BJ (cell line): ENCODE data around the gene KCNJ4. TPM values are rescaled to one million over a fixed set of nuclear protein-coding genes. Genes with fewer than 3 reads are reported as not detected.
"Not testable (repeated sequence)": the region's sequence is repeated elsewhere in the genome, so short reads cannot be mapped to it uniquely, and the experiment has no call there.

Source experiments
- CTCF ChIA-PET: fragments of 350-600 bp; formaldehyde crosslinking; extraction: SDS; loops from one replicate; lab custom pipeline; 2021; ENCODE audit warnings: antibody characterized with exemption, inconsistent platforms; lab: Yijun Ruan, JAX
- POLR2A ChIA-PET: fragments of 300-600 bp; sonication (Branson Sonifier 250); formaldehyde crosslinking; extraction: SDS; loops from one replicate; lab custom pipeline; 2021; ENCODE audit warnings: antibody characterized with exemption; lab: Charles Lee
- DNase-seq: peaks from one replicate; pipeline ENCODE4 v3.0.0-alpha.2; 2011; ENCODE audit warnings: low read depth
- H3K27me3 ChIP-seq: 2 replicates; pipeline ENCODE4 v1.6.0; 2011; ENCODE audit warnings: low read length; ENCODE audit not compliant: control insufficient read depth, insufficient read depth
- H3K36me3 ChIP-seq: 2 replicates; pipeline ENCODE4 v1.5.1; 2011; ENCODE audit warnings: low read length; ENCODE audit not compliant: control insufficient read depth, insufficient read depth
- H3K4me3 ChIP-seq: 2 replicates; pipeline ENCODE4 v1.5.1; 2011; ENCODE audit warnings: low read depth, mild to moderate bottlenecking, control low read depth, low read length
- CTCF ChIP-seq: IDR thresholded peaks from 2 replicates; pipeline ENCODE4 v1.5.1; 2011; ENCODE audit warnings: low read depth, mild to moderate bottlenecking, control low read depth, inconsistent platforms, low read length, moderate library complexity; ENCODE audit not compliant: insufficient read depth
- polyA plus RNA-seq: library from polyadenylated mRNA; depleted of rRNA; stranded (reverse); fragments of >200 nt; gene quantifications from 2 replicates; pipeline ENCODE4 v1.2.3, GENCODE V29; 2011

KCNJ4 gene
- polyA plus RNA-seq, 1 experiment = not detected

DNA sequence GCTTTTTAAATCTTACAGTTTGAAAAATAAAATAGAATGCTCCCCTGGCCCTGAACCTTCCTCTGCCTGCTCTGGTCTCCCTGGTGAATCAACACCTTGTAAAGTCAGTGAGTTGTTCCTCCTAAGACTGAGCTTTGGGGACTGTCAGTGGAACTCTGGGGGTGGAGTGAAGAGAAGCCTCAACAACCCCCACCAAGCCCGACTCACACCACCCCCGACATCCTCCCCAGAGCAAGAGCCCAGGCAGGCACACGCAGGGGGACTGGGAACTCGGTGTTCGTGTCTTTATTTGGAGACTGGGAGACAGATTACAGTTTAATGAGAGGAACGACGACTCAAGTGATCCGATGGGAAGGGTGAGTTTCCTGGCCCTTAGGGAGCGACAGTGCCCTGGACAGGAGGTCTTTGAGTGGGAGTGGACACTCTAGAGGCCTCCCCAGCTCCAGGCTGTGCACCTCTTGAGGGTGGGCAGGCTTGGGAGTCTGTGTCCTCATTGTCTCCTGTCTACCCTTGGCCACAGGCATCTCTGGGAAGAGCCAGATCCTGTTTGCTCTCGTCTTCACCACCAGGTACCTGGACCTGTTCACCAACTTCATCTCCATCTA, 19.1 kb upstream of the KCNJ4 start:
- TF ChIP-seq CTCF = no peak
- DNase-seq = no peak
- ChIA-PET POLR2A (no interaction called here), CTCF (interaction anchor here (1.4 kb wide), 1 partner anchor 11 kb away, joined by 4 read pairs; no protein-coding TSS in a partner anchor)
- Histone ChIP-seq H3K27me3 (no peaks in the 10 kb centered on the region), H3K4me3 (no peak overlapping the region), H3K36me3 (peaks cover 9% of the 10 kb centered on the region)

GRCh38 chr22:38471237-38471636, 16.2 kb upstream of the KCNJ4 start:
- Histone ChIP-seq H3K4me3 (no peak overlapping the region), H3K36me3 (peaks cover 5% of the 10 kb centered on the region), H3K27me3 (no peaks in the 10 kb centered on the region; the same call in 1 of the 2 replicates)
- TF ChIP-seq CTCF = no peak
- POLR2A ChIA-PET = no interaction called here
- CTCF ChIA-PET = no interaction called here
- DNase-seq = no peak

- H3K36me3 ChIP-seq, DNase-seq, H3K4me3 ChIP-seq, POLR2A ChIA-PET, H3K27me3 ChIP-seq: not testable (repeated sequence)
- CTCF ChIA-PET = interaction anchor here (1.7 kb wide), 1 partner anchor 16 kb away, joined by 3 read pairs; no protein-coding TSS in a partner anchor
Observed at GRCh38 chr22:38470179-38470578, 15.2 kb upstream of the KCNJ4 start.

GRCh38 chr22:38469306-38469781, 14.3 kb upstream of the KCNJ4 start:
- ChIA-PET CTCF (interaction anchor here (1.2 to 1.7 kb wide), 4 partner anchors 11 to 417 kb away, joined by 3 to 7 read pairs (median 3); no protein-coding TSS in a partner anchor), POLR2A (no interaction called here)
- TF ChIP-seq CTCF = no peak
- peaks cover 2% of the 10 kb centered on the region for H3K27me3 ChIP-seq
- H3K36me3 ChIP-seq = no peaks in the 10 kb centered on the region
- H3K4me3 ChIP-seq = peak overlapping the region; percentile 100
- DNase-seq = no peak

DNA sequence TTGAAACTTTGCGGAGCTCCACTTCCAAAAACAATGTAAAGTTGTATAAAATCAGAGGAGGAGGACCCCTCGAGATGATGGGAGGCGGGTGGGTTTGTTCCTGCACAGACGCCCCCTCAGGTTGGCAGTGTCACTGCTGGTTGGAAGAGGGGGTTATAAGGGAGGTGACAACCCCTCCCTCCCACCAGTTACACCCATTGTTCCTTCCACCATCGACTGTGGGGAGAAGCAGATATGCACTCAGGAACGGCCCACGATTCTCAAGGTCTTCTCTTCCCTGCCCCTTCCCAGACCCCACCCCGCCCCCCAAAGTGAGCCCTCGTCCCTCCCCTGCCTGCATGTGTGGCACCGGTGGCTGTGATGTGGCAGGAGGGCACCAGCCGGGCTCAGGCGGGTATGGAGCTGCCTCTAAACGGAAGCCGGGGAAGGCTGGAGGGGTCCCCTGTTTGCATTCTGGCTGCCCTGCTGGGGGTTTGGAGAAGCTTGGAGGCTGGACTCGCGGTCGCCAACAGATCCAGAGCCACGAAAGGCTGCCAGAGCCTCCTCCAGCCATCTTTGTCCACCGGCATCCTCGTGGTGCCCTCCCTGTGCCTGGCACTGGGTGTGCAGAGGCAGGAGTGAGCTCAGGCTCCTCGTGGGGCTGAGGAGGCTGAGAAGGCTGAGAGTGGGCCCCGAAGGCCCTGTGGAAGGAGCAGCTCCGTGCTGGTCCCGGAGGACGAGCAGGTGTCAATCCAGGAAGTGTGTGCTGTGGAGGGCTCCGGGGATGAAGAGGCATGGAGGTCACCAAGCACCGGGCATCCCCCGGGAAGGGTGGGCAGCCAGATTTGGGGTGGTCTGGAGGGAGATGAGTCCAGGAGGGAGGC, 13.7 kb upstream of the KCNJ4 start:
- ChIA-PET CTCF (interaction anchor here (1.2 to 1.7 kb wide), 4 partner anchors 11 to 416 kb away, joined by 3 to 7 read pairs (median 3); no protein-coding TSS in a partner anchor), POLR2A (no interaction called here)
- no peak for DNase-seq
- peak; percentile 40; the same call in 1 of the 2 replicates for TF ChIP-seq CTCF
- no peaks in the 10 kb centered on the region for H3K36me3 ChIP-seq
- peak overlapping the region; percentile 100 for H3K4me3 ChIP-seq
- peaks cover 2% of the 10 kb centered on the region for H3K27me3 ChIP-seq
